HG02938 (cell line): ENCODE data around the gene TFAP2A.

Experiments used
- ATAC-seq: cut with Tn5 transposase; IDR thresholded peaks from one replicate; pipeline ENCODE4 v1.9.1; 2021; ENCODE audit warnings: mild to moderate bottlenecking, moderate library complexity; ENCODE audit not compliant: unreplicated experiment

The TFAP2A gene

GRCh38 chr6:10401004-10401536 is 13.8 kb downstream of the TFAP2A start:
- no peak for ATAC-seq

GRCh38 chr6:10400330-10400729 is 14.5 kb downstream of the TFAP2A start:
- ATAC-seq: no peak

- no peak for ATAC-seq
These were observed 15.4 kb downstream of the TFAP2A start for GRCh38 chr6:10399451-10399850.

- no peak for ATAC-seq
These were observed 16.2 kb downstream of the TFAP2A start for GRCh38 chr6:10398446-10399218.

GRCh38 chr6:10397756-10398445 is 17.0 kb downstream of the TFAP2A start:
- ATAC-seq: no peak

- no peak for ATAC-seq
These were observed 18.1 kb downstream of the TFAP2A start for GRCh38 chr6:10396785-10397184.

GRCh38 chr6:10395704-10396546 is 18.9 kb downstream of the TFAP2A start:
- no peak for ATAC-seq

- no peak for ATAC-seq
These were observed 19.6 kb downstream of the TFAP2A start for GRCh38 chr6:10395171-10395703.

GRCh38 chr6:10393544-10394225 is 21.2 kb downstream of the TFAP2A start:
- no peak for ATAC-seq

- ATAC-seq: no peak
These were observed 23.1 kb downstream of the TFAP2A start for GRCh38 chr6:10391799-10392198.

GRCh38 chr6:10391299-10391630 is 23.6 kb downstream of the TFAP2A start:
- ATAC-seq: no peak

- no peak for ATAC-seq
These were observed 24.2 kb downstream of the TFAP2A start for GRCh38 chr6:10390495-10391298.

- ATAC-seq: no peak
These were observed 25.0 kb downstream of the TFAP2A start for GRCh38 chr6:10389739-10390494.

- ATAC-seq: no peak
These were observed 27.9 kb downstream of the TFAP2A start for GRCh38 chr6:10386756-10387654.

GRCh38 chr6:10386220-10386619 is 28.7 kb downstream of the TFAP2A start:
- no peak for ATAC-seq

- no peak for ATAC-seq
These were observed 29.2 kb downstream of the TFAP2A start for GRCh38 chr6:10385524-10386132.
